Dedifferentiated amniotic fluid mesenchymal stem cell (primary cell): ENCODE measurements around the gene LRPPRC.
A peak's percentile ranks its signal among the peaks of the same experiment; 100 is the strongest.

Experiments
- DNase-seq: peaks from one replicate; pipeline ENCODE4 v3.0.0-alpha.2; 2016; ENCODE audit errors: extremely low spot score

Gene LRPPRC

DNA sequence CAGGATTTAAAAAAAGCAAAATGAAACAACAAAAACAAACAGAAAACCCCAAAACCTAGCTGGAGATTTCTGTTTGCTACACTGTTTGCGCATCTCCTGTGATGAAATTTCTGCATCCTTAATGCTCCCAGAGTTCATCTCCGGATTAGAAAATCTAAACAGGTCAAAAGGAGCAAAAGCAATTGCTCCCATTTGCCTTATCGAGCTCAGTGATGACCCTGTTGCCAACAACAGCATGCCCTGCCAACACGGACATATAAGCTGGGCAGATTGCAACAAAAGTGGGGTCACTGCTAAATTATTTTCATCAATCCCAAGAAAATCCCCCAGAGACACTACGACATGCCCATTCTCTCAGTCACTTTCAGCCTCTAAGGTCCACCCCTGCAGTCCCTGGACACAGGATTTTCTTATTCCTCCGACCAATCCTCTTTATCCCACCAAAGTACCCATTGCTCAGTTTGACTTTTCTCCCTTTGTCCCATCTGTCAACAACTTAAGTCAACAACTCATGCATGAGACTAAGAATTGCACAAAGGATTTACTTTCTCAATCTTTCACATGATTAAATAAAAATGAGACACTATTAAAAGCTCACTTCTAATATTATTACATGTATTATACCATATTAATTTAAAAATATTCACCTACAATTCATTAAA is 89.2 kb downstream of the LRPPRC start:
- DNase-seq: no peak

DNA sequence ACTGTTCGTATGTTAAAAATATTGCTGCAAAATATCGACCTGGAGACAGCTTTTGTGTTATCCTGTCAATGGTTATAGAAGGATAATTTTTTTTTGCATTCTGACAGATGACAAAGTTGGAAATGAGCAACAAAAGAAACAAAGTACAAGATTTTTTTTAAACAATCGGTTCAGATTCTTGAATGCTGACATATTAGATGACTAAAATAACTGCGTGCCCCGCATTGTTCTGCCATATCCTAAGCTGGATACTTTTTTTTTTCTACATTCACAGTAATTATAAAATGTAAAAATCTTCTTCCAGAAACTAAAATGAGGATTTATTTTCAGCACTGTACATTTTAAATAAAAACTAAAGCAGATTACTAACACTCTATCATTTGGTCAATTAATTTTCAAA is 89.9 kb downstream of the LRPPRC start:
- no peak for DNase-seq

DNA sequence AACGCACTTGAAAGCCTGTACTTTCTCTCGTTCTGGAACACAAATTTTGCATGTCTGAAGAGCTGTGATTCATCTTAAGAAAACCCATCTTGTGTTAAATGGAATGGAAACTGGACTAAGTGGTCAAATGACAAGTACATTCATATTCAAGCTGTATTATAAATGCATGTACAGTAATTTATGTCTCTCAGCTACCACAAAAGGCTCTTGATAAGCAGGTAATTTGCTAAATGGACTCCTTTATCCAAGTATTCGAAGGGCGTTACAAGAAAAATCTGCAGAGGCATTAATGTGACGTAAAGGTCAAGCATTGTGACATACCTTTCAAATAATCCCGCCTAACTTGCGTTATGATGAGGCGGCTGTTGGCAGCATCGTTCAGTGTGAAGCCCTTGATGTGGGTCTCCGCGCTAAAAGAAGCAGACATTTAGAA is 90.4 kb downstream of the LRPPRC start:
- DNase-seq: no peak

DNA sequence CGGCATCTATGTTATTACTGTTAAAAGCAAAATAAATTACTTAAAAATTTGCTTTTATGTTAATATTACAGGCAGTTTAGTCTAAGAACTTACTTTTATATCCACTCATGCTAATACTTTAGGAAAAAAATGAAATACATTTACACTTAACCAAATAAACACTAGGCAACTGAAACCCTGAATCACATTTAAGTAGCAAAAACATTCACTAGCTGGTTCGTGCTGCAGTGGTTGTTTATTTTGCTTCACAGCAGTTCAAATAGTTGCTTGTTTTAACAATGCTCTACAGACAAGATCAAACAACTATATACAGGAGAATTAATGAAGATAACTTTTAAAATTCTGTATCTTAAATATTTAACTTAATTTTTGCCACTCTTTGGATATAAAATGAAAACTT is 96.2 kb downstream of the LRPPRC start:
- DNase-seq: no peak

DNA sequence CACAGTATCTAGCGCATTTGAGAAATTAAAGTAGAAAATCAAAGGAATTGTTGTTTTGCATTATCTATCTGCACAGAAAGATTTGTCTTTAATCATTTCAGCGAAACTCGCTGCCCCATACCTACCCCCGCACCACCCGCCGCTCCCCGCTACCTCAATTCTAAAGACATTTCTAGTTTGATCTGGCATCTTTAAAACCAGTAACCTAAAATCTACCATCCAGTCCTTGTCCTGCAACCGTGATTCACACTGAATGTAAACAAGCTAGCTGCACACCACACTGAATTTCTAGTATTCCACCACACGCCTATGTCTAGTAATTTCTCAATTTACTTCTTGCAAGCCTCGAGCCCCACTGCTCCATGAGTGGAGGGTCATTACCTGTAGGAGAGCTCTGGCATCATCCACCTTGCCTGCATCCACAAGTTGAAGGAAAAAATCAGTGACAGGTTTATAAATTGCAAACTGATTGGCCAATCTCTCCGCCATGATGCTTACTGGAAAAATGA is 96.9 kb downstream of the LRPPRC start:
- no peak for DNase-seq

GRCh38 chr2:43898134-43898837 is 97.5 kb downstream of the LRPPRC start:
- DNase-seq: no peak

DNA sequence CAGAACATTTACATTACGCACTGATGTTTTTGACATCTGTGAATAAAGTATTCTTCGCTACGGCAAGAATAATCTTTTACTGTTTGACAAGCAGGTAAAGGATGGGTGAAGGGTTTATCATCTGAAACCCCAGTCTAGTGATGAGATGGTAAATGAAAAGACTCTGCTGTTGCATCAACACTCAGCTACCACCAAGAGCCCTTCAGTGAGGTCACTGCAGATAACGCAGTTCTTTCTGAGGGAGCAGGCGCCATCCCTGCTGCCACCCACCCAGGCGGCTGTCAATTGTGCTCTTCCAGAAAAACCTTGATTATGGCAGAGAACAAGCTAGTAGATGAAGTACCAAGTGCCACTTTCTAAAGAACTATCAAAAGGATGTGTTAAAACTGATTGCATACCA is 98.3 kb downstream of the LRPPRC start:
- no peak for DNase-seq

GRCh38 chr2:43896906-43897305 is 98.9 kb downstream of the LRPPRC start:
- DNase-seq: no peak

DNA sequence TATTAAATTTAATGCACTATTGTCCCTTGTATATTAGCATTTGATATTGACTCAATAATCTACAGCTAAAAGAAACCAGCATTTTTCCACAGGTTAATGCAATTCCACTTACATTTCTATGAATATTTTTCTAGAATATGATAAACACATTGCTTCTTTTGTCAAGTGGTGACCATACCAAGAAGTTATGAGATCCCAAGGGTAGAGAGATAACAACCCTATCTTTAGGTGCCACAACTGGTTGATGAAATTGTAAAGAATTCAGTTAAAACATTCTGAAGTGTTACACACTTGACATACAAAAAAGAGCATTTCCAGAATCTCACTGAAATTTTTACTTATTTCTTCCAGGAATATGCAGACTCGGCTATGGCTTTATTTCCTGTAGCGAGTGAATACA is 101.0 kb downstream of the LRPPRC start:
- no peak for DNase-seq

DNA sequence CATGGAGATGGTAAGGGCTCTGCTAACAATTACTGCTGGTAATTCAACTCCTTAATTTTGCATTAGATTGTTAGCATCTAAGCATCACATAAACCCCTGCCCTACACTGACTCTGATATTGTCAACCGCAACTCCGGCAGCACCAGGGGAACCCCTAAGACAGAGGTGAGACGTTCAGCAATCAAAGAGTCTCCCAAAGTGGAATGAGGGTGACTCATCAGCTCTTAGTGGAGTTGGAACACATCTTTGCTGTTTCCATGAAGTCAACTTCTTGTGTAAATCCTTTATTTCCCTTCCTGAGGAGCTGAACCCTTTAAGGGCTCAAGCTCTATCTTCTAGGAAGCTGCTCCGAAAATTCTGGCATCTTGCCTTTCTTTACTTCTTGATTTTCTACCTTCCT is 104.9 kb downstream of the LRPPRC start:
- DNase-seq: peak; percentile 18

DNA sequence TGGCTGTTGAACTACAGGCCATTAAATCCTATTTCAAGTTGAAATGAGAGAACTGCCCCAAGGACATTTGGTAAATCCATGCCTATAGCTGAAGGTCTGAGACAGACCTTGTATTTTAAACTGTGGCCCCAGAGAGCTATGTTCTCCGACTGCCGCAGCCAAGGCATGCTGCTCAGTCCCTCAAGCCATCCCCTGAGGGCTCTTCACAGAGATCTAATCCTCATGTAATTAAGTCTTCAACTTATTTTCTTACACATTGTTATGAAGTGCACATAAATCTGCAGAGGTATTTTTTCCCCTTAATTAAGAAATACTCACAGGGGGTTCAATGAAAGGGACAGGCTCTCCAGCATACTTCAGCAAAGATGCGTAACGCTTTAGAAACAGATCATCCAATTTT is 106.4 kb downstream of the LRPPRC start:
- no peak for DNase-seq

DNA sequence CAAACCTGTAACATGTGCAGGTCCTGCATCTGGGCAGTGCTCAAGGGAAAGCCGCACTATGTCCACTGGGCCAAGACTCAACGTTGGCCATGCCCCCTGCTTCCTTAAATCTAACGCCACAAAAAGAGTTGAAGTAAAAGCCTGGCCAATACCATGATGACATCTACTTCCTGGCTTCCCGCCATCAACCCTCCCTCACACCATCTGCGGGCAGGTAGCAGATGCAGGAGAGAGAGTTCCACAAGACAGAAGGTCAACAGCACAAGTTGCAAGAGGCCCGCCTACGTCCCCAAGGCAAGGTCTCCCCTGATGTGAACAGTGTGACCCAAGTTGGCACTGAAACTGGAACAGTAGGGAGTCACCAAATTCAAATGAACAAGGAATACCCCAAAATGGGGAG is 108.6 kb downstream of the LRPPRC start:
- no peak for DNase-seq

DNA sequence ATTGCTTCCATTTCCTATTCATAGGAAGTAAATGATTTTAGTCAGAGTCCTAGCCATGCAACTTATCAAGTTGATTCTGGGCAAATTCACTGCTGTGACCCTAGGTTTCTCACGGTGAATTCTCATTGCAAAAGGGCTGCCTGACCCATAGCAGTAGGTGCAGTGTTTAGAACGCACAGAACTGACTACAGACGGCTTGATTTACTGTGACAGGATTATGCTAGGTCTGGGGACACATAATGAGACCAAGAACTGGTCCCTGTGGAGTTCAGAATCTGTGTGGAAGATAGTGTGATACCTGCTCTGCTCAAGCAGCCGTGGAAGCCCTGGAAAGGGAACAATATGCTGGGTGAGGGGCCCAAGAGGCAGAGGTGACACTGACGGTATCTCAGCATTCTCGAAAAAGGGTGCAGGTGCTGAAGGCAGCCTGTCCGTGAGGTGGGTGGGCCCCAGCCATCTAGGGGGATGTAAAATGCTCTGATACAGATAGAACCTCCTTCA is 110.6 kb downstream of the LRPPRC start:
- DNase-seq: no peak

GRCh38 chr2:43884689-43885088 is 111.1 kb downstream of the LRPPRC start:
- no peak for DNase-seq

GRCh38 chr2:43882312-43882711 is 113.5 kb downstream of the LRPPRC start:
- no peak for DNase-seq

- DNase-seq: no peak
Observed at GRCh38 chr2:43880952-43881351, 114.8 kb downstream of the LRPPRC start.

DNA sequence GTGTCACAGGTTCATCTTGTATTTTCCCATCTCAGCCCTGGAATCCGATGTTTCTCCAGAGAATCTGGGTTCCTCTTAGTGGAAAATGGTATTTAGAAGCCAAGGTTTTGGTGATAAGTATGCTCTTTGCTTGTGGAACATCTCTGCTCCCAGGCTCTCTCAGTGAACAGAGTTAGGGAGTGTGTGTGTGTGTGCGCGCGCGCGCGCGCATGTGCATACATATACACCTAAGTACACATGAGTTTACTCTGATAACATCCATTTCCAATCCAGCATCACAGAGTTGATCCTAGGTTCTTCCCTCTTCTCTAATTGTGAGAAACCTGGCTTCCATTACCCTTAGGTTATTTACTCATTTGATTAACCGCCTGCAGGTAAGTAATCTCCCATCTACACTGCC is 115.3 kb downstream of the LRPPRC start:
- no peak for DNase-seq

DNA sequence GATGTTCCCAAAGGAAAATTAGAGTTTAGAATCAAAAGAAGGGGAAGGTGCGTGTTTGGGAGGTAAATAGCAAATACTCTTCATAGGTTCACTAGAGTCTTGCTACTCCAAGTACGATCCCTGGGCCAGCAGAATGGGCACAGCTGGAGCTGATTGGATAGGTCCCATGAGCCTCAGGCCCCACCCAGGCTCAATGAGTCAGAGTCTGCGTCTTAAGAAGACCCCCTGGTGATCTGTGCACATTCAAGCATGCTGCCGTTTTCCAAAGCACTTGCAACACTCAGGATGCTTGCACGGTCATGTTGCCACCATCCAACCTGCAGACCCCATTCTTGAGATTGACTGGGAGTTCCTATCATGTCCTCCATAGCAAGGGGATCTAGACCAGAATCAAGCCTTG is 116.5 kb downstream of the LRPPRC start:
- no peak for DNase-seq

GRCh38 chr2:43877782-43878464 is 117.9 kb downstream of the LRPPRC start:
- DNase-seq: peak; percentile 48

DNA sequence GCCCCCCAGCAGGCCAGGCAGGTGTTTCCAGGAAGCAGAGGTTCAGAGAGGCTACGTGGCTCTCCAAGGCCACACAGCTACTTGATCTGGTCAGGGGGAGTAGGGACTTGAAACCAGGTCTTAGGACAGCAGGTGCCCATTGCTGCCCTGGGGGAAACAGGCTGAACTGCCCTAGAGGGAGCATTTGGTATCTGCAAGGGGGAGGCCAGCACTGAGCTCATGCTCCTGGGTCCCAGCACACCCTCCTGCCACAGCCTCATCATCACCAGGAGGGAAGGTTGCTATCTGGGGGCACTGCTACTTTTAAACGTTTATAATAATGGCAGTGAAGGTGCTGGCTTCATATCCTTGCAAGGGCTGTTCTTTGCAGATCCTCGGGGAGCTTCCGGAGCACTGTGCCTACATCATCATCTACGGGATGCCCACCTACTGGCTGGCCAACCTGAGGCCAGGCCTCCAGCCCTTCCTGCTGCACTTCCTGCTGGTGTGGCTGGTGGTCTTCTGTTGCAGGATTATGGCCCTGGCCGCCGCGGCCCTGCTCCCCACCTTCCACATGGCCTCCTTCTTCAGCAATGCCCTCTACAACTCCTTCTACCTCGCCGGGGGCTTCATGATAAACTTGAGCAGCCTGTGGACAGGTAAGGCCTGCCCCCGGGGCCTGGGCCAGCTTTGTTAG is 120.9 kb downstream of the LRPPRC start:
- no peak for DNase-seq

GRCh38 chr2:43872151-43872550 is 123.6 kb downstream of the LRPPRC start:
- no peak for DNase-seq

- no peak for DNase-seq
Observed at GRCh38 chr2:43855292-43855691, 140.5 kb downstream of the LRPPRC start.
